HG02981 (cell line): Measurements from ENCODE around the gene AFF4.
A peak's percentile ranks its signal among the peaks of the same experiment; 100 is the strongest.
"Not testable (repeated sequence)": the region's sequence is repeated elsewhere in the genome, so short reads cannot be mapped to it uniquely, and the experiment has no call there.

Experiments used
- ATAC-seq: cut with Tn5 transposase; IDR thresholded peaks from one replicate; pipeline ENCODE4 v1.9.1; 2021; ENCODE audit warnings: mild to moderate bottlenecking, moderate library complexity; ENCODE audit not compliant: unreplicated experiment

AFF4 gene

GRCh38 chr5:132963171-132964104, at the start of gene AFF4:
TSS of gene AFF4 (minus strand) at chr5:132963634. CDS start at chr5:132937189, 26,445 bp downstream.
- ATAC-seq: peak; percentile 94

- ATAC-seq: not testable (repeated sequence)
Observed at GRCh38 chr5:133008455-133008854, 45.0 kb upstream of the AFF4 start.

- no peak for ATAC-seq
Observed at GRCh38 chr5:133006653-133007052, 43.2 kb upstream of the AFF4 start.

- ATAC-seq: no peak
Observed at GRCh38 chr5:132999246-132999645, 35.8 kb upstream of the AFF4 start.

- no peak for ATAC-seq
Observed at GRCh38 chr5:132998556-132998955, 35.1 kb upstream of the AFF4 start.

GRCh38 chr5:132996307-132996706, 32.9 kb upstream of the AFF4 start:
- no peak for ATAC-seq

GRCh38 chr5:132987531-132988408, 24.3 kb upstream of the AFF4 start:
- no peak for ATAC-seq

- not testable (repeated sequence) for ATAC-seq
Observed at GRCh38 chr5:132982971-132983370, 19.5 kb upstream of the AFF4 start.

- no peak for ATAC-seq
Observed at GRCh38 chr5:132981288-132981687, 17.9 kb upstream of the AFF4 start.

GRCh38 chr5:132979976-132980375, 16.5 kb upstream of the AFF4 start:
- no peak for ATAC-seq

GRCh38 chr5:132979367-132979940, 16.0 kb upstream of the AFF4 start:
- ATAC-seq: no peak

GRCh38 chr5:132976852-132977251, 13.4 kb upstream of the AFF4 start:
- ATAC-seq: no peak

- not testable (repeated sequence) for ATAC-seq
Observed at GRCh38 chr5:132972436-132972828, 9.0 kb upstream of the AFF4 start.

- no peak for ATAC-seq
Observed at GRCh38 chr5:132971483-132972435, 8.3 kb upstream of the AFF4 start.

- no peak for ATAC-seq
Observed at GRCh38 chr5:132965120-132965519, 1.7 kb upstream of the AFF4 start.

GRCh38 chr5:132962429-132963021, 909 bp downstream of the AFF4 start:
- no peak for ATAC-seq

GRCh38 chr5:132961887-132962286, 1.5 kb downstream of the AFF4 start:
- ATAC-seq: no peak

GRCh38 chr5:132961123-132961815, 2.2 kb downstream of the AFF4 start:
- not testable (repeated sequence) for ATAC-seq

GRCh38 chr5:132956166-132956799, 7.2 kb downstream of the AFF4 start:
- ATAC-seq: not testable (repeated sequence)
